ENCODE data around the gene NT5C3A.
"Not testable (repeated sequence)": the region's sequence is repeated elsewhere in the genome, so short reads cannot be mapped to it uniquely, and the experiment has no call there.

GRCh38 chr7:33005193-33005592 lies 57.4 kb downstream of the NT5C3A start:
- TF ChIP-seq CTCF, POLR2A (IDR thresholded peaks at IDR 0.05): not testable (repeated sequence)
